NCI-H1092 (cell line): ENCODE measurements around the gene THSD7A.

Source experiments
- DNase-seq: peaks from one replicate; lab custom pipeline; 2025; lab: John Stamatoyannopoulos, UW

The THSD7A gene

GRCh38 chr7:11750191-11750590 is 81.8 kb downstream of the THSD7A start:
- no peak for DNase-seq

GRCh38 chr7:11749629-11750028 is 82.4 kb downstream of the THSD7A start:
- no peak for DNase-seq

GRCh38 chr7:11748884-11749283 is 83.1 kb downstream of the THSD7A start:
- DNase-seq = no peak

- no peak for DNase-seq
Measured at GRCh38 chr7:11747715-11748485, 84.1 kb downstream of the THSD7A start.

- DNase-seq = no peak
Measured at GRCh38 chr7:11746591-11746990, 85.4 kb downstream of the THSD7A start.

GRCh38 chr7:11743548-11743947 is 88.5 kb downstream of the THSD7A start:
- no peak for DNase-seq

GRCh38 chr7:11743016-11743415 is 89.0 kb downstream of the THSD7A start:
- no peak for DNase-seq

- DNase-seq = no peak
Measured at GRCh38 chr7:11742496-11742895, 89.5 kb downstream of the THSD7A start.

GRCh38 chr7:11737723-11738122 is 94.3 kb downstream of the THSD7A start:
- no peak for DNase-seq

- DNase-seq = no peak
Measured at GRCh38 chr7:11732207-11732606, 99.8 kb downstream of the THSD7A start.

- DNase-seq = no peak
Measured at GRCh38 chr7:11730725-11731124, 101.3 kb downstream of the THSD7A start.

- no peak for DNase-seq
Measured at GRCh38 chr7:11727864-11728263, 104.1 kb downstream of the THSD7A start.

- DNase-seq = no peak
Measured at GRCh38 chr7:11726794-11727155, 105.2 kb downstream of the THSD7A start.

GRCh38 chr7:11726001-11726793 is 105.8 kb downstream of the THSD7A start:
- no peak for DNase-seq

- DNase-seq = no peak
Measured at GRCh38 chr7:11716185-11716584, 115.8 kb downstream of the THSD7A start.

GRCh38 chr7:11714676-11715075 is 117.3 kb downstream of the THSD7A start:
- no peak for DNase-seq

GRCh38 chr7:11714205-11714604 is 117.8 kb downstream of the THSD7A start:
- no peak for DNase-seq

- DNase-seq = no peak
Measured at GRCh38 chr7:11713352-11713751, 118.6 kb downstream of the THSD7A start.

- DNase-seq = no peak
Measured at GRCh38 chr7:11710377-11710776, 121.6 kb downstream of the THSD7A start.

- DNase-seq = no peak
Measured at GRCh38 chr7:11709196-11709595, 122.8 kb downstream of the THSD7A start.

- no peak for DNase-seq
Measured at GRCh38 chr7:11707606-11708193, 124.3 kb downstream of the THSD7A start.

- peak; percentile 65 for DNase-seq
Measured at GRCh38 chr7:11706666-11707605, 125.1 kb downstream of the THSD7A start.
